ENCODE data around the gene FOXP1.

FOXP1 gene

DNA sequence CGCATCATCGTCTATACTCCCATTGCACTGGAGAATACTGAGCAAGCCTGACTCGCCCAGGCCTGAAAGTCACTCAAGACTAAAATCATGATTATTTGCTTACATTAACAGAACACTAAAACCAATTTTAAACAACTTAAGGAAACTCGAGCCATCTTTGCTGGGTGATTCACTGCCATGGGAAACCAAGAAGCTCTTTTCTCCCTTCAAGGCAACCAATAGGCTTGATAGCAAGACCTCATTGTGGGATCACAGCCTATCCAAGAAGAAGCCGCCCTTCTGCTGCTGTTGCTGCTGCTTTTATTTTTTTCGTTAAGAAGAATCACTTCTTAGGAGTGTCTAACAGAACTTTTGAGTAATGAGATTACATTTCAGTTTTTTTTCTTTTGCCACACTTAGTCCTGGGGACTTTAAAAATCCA, 479.4 kb downstream of the FOXP1 start:
- TF ChIP-seq, protein P1, sequence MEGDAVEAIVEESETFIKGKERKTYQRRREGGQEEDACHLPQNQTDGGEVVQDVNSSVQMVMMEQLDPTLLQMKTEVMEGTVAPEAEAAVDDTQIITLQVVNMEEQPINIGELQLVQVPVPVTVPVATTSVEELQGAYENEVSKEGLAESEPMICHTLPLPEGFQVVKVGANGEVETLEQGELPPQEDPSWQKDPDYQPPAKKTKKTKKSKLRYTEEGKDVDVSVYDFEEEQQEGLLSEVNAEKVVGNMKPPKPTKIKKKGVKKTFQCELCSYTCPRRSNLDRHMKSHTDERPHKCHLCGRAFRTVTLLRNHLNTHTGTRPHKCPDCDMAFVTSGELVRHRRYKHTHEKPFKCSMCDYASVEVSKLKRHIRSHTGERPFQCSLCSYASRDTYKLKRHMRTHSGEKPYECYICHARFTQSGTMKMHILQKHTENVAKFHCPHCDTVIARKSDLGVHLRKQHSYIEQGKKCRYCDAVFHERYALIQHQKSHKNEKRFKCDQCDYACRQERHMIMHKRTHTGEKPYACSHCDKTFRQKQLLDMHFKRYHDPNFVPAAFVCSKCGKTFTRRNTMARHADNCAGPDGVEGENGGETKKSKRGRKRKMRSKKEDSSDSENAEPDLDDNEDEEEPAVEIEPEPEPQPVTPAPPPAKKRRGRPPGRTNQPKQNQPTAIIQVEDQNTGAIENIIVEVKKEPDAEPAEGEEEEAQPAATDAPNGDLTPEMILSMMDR (IDR thresholded peaks at IDR 0.05; ENCODE audit: insufficient read depth, low read depth, low read length, missing control alignments), result no peak
- DNase-seq (ENCODE audit: low read depth), result peak; percentile 28
- no peak overlapping the region for H3K4me3 ChIP-seq (ENCODE audit: low read length)

DNA sequence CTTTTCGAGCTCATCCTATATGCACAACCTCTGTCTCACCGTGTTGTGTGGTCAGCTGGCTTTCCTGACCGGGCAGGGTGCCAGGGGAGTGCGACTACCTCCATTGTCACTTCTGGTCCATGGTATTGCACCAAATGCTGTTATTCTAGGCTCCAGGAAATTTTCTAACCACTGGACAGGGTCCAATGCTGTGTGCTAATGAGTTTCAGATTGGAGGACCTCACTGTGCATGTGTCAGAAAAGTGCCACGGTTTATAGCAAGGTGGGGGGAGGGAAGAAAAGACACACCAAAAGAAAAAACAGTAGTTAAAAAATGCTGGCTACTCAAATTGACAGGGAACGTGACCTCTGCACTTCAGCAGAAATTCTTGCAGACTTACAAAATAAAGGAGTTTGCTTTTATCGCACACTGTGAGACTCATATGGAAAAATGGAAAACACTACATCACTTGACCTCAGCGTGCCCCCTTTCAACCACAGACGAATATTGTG, 480.1 kb downstream of the FOXP1 start:
- no peak overlapping the region for H3K4me3 ChIP-seq (ENCODE audit: low read length)
- TF ChIP-seq, protein P1 (IDR thresholded peaks at IDR 0.05; ENCODE audit: insufficient read depth, low read depth, low read length, missing control alignments), result no peak
- no peak for DNase-seq (ENCODE audit: low read depth)

DNA sequence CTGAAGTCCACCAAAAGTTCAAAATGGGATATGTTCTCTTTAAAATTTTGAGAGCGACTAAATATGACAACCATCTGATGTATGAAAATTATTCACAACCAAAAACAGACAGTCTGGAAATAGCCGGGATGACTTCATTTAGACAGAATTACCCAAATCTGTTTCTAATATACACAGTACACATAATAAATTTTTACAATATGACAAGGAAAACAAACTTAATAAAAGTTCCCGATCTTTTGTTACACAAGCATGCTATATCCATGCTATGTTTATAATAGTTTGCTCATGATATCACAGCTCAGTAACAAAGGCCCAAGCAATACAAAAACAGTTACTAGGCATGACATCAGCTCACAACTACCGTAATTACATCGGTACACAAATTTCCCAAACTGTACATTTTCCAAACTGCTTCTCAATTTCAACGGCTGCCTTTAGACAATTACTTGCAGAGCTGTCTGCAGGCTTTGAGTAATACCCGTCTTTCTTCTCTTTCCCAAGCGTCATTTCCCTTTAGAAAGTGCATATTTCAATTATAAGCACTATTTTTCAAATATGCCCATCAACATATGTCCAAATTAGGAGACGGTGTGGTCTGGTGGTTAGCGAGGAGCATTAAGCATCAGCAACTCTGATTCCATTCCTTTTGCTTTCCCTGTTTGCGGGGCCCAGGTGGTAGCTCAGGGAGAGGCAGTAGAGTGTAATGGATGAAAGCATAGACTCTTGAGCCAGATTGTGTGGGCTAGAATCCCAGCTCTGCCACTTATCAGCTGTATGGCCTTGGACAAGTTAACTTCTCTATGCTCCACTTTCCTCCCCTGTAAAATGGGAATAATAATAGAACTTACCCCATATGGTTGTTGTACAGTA, 481.2 kb downstream of the FOXP1 start:
- peak; percentile 77 for DNase-seq (ENCODE audit: low read depth)
- TF ChIP-seq, protein P1 (IDR thresholded peaks at IDR 0.05; ENCODE audit: insufficient read depth, low read depth, low read length, missing control alignments), result no peak
- H3K4me3 ChIP-seq (ENCODE audit: low read length), result no peak overlapping the region

DNA sequence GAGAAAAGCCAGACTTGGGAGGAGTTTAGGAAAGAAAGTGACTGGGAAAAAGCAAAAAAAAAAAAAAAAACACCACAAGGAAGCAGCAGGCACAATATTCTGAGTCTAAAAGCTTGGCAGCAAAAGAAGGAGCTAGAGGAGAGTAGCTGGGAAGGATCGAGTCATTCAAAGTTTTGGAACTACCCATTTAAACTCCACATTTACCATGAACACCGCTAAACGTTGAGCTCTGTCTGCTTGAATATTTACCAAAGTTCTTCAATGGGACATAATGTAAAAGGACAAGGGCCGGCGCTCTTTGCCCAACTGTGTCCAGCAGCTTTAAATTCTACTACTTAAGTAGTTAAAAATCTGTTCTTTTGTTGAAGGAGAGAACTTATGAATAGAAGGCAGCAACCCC, 481.9 kb downstream of the FOXP1 start:
- H3K4me3 ChIP-seq (ENCODE audit: low read length), result no peak overlapping the region
- TF ChIP-seq, protein P1 (IDR thresholded peaks at IDR 0.05; ENCODE audit: insufficient read depth, low read depth, low read length, missing control alignments), result no peak
- DNase-seq (ENCODE audit: low read depth), result no peak

DNA sequence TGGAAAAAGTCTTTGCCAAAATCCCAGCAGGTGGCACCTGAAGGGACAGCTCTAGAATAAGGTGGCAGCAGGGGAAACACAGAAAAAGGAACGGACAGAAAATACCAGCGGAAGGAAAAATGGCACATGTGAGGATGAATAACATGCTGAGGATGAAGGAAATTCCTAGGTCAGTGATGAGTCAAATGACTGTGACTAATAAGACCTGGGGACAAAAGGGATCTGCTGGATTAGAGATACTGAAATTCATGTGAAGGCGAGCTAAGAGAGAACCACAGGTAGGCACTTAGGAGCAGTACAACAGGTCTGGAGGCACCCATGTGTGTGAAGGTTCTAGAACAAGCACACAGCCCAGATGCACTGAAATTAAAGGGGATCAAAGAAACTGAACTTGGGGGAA, 482.5 kb downstream of the FOXP1 start:
- no peak overlapping the region for H3K4me3 ChIP-seq (ENCODE audit: low read length)
- TF ChIP-seq, protein P1 (IDR thresholded peaks at IDR 0.05; ENCODE audit: insufficient read depth, low read depth, low read length, missing control alignments), result no peak
- peak; percentile 91 for DNase-seq (ENCODE audit: low read depth)

DNA sequence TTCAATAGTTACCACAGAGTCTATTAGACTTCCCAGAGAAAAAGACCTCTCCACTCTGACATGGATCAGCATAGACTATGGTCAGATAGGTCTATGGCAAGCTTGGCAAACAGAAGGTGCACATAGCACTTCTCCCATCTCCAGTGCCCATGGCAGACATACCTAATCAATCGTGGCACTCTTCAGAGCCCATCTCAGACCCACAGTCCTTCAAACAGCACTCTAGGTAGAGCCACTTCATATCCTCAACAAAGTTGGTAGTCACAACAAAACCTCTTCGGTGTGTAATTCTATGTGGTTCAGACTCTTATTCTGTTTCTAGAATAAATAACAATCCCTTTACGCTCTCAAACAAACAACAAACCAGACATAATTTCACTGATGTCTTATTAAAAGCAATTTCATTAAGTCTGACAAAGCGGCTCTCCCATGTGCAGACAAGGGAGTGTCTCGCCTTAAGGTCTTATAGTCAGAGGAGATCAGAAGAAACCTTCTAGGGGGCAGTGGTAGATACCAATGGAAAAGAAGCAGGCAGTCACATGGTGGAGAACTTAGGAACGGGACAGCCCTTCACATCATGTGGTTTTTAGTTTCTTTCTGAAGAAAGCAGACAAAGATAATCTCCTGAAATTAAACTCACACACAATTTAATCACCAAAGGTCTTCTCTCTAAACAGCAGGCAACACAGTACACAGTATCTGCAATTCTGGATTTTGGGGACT, 483.4 kb downstream of the FOXP1 start:
- H3K4me3 ChIP-seq (ENCODE audit: low read length), result no peak overlapping the region
- TF ChIP-seq, protein P1 (IDR thresholded peaks at IDR 0.05; ENCODE audit: insufficient read depth, low read depth, low read length, missing control alignments), result no peak
- DNase-seq (ENCODE audit: low read depth), result no peak

Measured in epithelial cell of esophagus (primary cell).